Liver (tissue), 9 donors: ENCODE measurements around the gene MARK2. TPM values are rescaled to one million over a fixed set of nuclear protein-coding genes. Genes with fewer than 3 reads are reported as not detected.

Experiments used
- DNase-seq: peaks from one replicate; pipeline ENCODE4 v3.0.0-alpha.2; 2017; ENCODE audit warnings: low spot score
- H3K27ac ChIP-seq, 2 donors: one replicate each; pipeline ENCODE4 v1.7.0; 2013; ENCODE audit warnings: inconsistent platforms in 2 of 2, low read length in 2 of 2, control low read depth in 1 of 2, low read depth in 1 of 2, mild to moderate bottlenecking in 1 of 2
- H3K27me3 ChIP-seq, 4 donors: one replicate each; pipeline versions ENCODE4 v1.6.1 to v1.7.0; 2013; ENCODE audit warnings: low read length in 3 of 4, inconsistent platforms in 1 of 4, mild to moderate bottlenecking in 1 of 4, moderate library complexity in 1 of 4; ENCODE audit not compliant: control insufficient read depth in 4 of 4, insufficient read depth in 4 of 4
- H3K36me3 ChIP-seq, 4 donors: one replicate each; pipeline versions ENCODE4 v1.6.1 to v1.7.0; 2013; ENCODE audit warnings: low read length in 3 of 4, mild to moderate bottlenecking in 3 of 4, low read depth in 1 of 4, moderate library complexity in 1 of 4; ENCODE audit not compliant: control insufficient read depth in 4 of 4, insufficient read depth in 3 of 4
- H3K4me1 ChIP-seq, 4 donors: one replicate each; pipeline versions ENCODE4 v1.6.1 to v1.7.0; 2013; ENCODE audit warnings: low read length in 3 of 4, mild to moderate bottlenecking in 3 of 4, moderate library complexity in 1 of 4; ENCODE audit not compliant: control insufficient read depth in 4 of 4, insufficient read depth in 4 of 4
- H3K4me3 ChIP-seq, 3 donors: one replicate each; pipeline versions ENCODE4 v1.6.1 to v1.7.0; 2013; ENCODE audit warnings: low read length in 3 of 3, control low read depth in 1 of 3, low read depth in 1 of 3, mild to moderate bottlenecking in 1 of 3
- H3K9ac ChIP-seq, 2 donors: one replicate each; pipeline ENCODE4 v1.7.0; 2013; ENCODE audit warnings: low read length in 2 of 2, mild to moderate bottlenecking in 2 of 2, moderate library complexity in 2 of 2, control low read depth in 1 of 2, low read depth in 1 of 2
- H3K9me3 ChIP-seq, 4 donors: one replicate each; pipeline versions ENCODE4 v1.6.1 to v1.7.0; 2013; ENCODE audit warnings: low read length in 3 of 4; ENCODE audit not compliant: control insufficient read depth in 4 of 4
- ATF3 ChIP-seq: IDR thresholded peaks from 2 replicates; pipeline ENCODE4 v1.6.1; 2016; ENCODE audit warnings: antibody characterized with exemption
- CTCF ChIP-seq: fragments of 150-350 bp; IDR thresholded peaks from 2 replicates; pipeline ENCODE4 v1.5.1; 2017; ENCODE audit warnings: improper control_type of control experiment, low read depth, low read length; ENCODE audit not compliant: missing input control
- EGR1 ChIP-seq, 2 donors: IDR thresholded peaks; 2 replicates each; pipeline ENCODE4 v1.6.1; 2016 to 2018; ENCODE audit warnings: antibody characterized with exemption in 2 of 2, low read depth in 2 of 2
- FOXA1 ChIP-seq: IDR thresholded peaks from 2 replicates; pipeline ENCODE4 v1.6.1; 2016; ENCODE audit warnings: antibody characterized with exemption
- FOXA2 ChIP-seq: IDR thresholded peaks from 2 replicates; pipeline ENCODE4 v1.6.1; 2016; ENCODE audit warnings: antibody characterized with exemption
- HNF4A ChIP-seq, 2 donors: conservative IDR thresholded peaks; 2 replicates each; pipeline ENCODE4 v1.6.1; 2016; ENCODE audit warnings: antibody characterized with exemption in 2 of 2, mild to moderate bottlenecking in 2 of 2
- MAX ChIP-seq: IDR thresholded peaks from 2 replicates; pipeline ENCODE4 v1.6.1; 2016; ENCODE audit warnings: antibody characterized with exemption
- NR2F2 ChIP-seq: IDR thresholded peaks from 2 replicates; pipeline ENCODE4 v1.6.1; 2016; ENCODE audit warnings: antibody characterized with exemption
- RAD21 ChIP-seq, 2 donors: IDR thresholded peaks; 2 replicates each; pipeline ENCODE4 v1.6.1; 2016; ENCODE audit warnings: antibody characterized with exemption in 2 of 2, mild to moderate bottlenecking in 2 of 2
- RXRA ChIP-seq, 2 donors: IDR thresholded peaks; 2 replicates each; pipeline ENCODE4 v1.6.1; 2017 to 2018; ENCODE audit warnings: antibody characterized with exemption in 2 of 2, mild to moderate bottlenecking in 1 of 2
- SP1 ChIP-seq: IDR thresholded peaks from 2 replicates; pipeline ENCODE4 v1.6.1; 2018; ENCODE audit warnings: antibody characterized with exemption, mild to moderate bottlenecking
- TAF1 ChIP-seq: conservative IDR thresholded peaks from 2 replicates; pipeline ENCODE4 v1.6.1; 2016; ENCODE audit warnings: antibody characterized with exemption, mild to moderate bottlenecking
- YY1 ChIP-seq: IDR thresholded peaks from 2 replicates; pipeline ENCODE4 v1.6.1; 2016; ENCODE audit warnings: antibody characterized with exemption, mild to moderate bottlenecking
- ZBTB33 ChIP-seq: IDR thresholded peaks from 2 replicates; pipeline ENCODE4 v1.6.1; 2016; ENCODE audit warnings: antibody characterized with exemption
- WGBS: extraction: QIAGEN DNeasy Blood & Tissue Kit; methylation state at CpG from one replicate; pipeline ENCODE4 v1.1.7; 2013; 5-methylcytosine and 5-hydroxymethylcytosine counted together
- polyA plus RNA-seq, 2 donors: library from polyadenylated mRNA; stranded (reverse) in 1 of 2; unstranded in 1 of 2; fragments of 200-250 nt in 1 of 2; fragments of >200 nt in 1 of 2; fragmentation: Nextera tagmentation in 1 of 2; extraction: Ambion mirVana in 1 of 2; gene quantifications; one replicate each; pipeline versions ENCODE4 v1.2.1 to v1.2.3, GENCODE V29; 2013 to 2015
- total RNA-seq, 2 donors: library from RNA; depleted of rRNA; stranded (reverse); fragments of >200 nt; gene quantifications; one replicate each; pipeline ENCODE4 v1.2.3, GENCODE V29; 2014
- donor health status: healthy.
- donor health status: healthy.
- donor health status: healthy.
- donor health status: healthy.
- donor health status: healthy.

The MARK2 gene
- total and polyA plus RNA-seq, 4 donors: 3.4 to 11.6 (median 8.0) TPM

GRCh38 chr11:63835158-63835545, 3.8 kb upstream of the MARK2 start:
- TF ChIP-seq YY1: no peak
- TF ChIP-seq CTCF: no peak
- TF ChIP-seq RXRA (IDR thresholded peaks at IDR 0.05): no peak
- no peak for TF ChIP-seq MAX
- TF ChIP-seq SP1: no peak
- TF ChIP-seq FOXA2: no peak
- TF ChIP-seq NR2F2: no peak
- no peak for TF ChIP-seq FOXA1
- TF ChIP-seq RAD21 (IDR thresholded peaks at IDR 0.05): no peak
- TF ChIP-seq EGR1 (IDR thresholded peaks at IDR 0.05; ENCODE audit: low read depth in 2 of 2): no peak
- TF ChIP-seq TAF1: no peak
- no peak for TF ChIP-seq ATF3
- TF ChIP-seq ZBTB33: no peak
- no peak for TF ChIP-seq HNF4A (conservative IDR thresholded peaks at IDR 0.05)
- Histone ChIP-seq H3K27me3 (no peaks in the 10 kb centered on the region), H3K27ac (no peak overlapping the region), H3K4me1 (peaks cover 2 to 21% (median 15%) of the 10 kb centered on the region in 4 donors), H3K9ac (no peak overlapping the region), H3K36me3 (no peaks in the 10 kb centered on the region), H3K9me3 (no peaks in the 10 kb centered on the region), H3K4me3 (no peak overlapping the region)
- no peak for DNase-seq
- 90% methylated on average over 6 of the region's 6 CpGs for WGBS

GRCh38 chr11:63837027-63837688, 1.8 kb upstream of the MARK2 start:
- Histone ChIP-seq H3K27ac (peak overlapping the region in 1 of 2 donors; percentile 85), H3K4me3 (no peak overlapping the region), H3K27me3 (no peaks in the 10 kb centered on the region), H3K9me3 (no peaks in the 10 kb centered on the region), H3K36me3 (no peaks in the 10 kb centered on the region), H3K9ac (peak overlapping the region in 1 of 2 donors; percentile 40), H3K4me1 (peaks cover 6 to 39% (median 32%) of the 10 kb centered on the region in 4 donors)
- 17% methylated on average over 5 of the region's 5 CpGs for WGBS
- DNase-seq: peak; percentile 77
- TF ChIP-seq RAD21 (IDR thresholded peaks at IDR 0.05) (peak; percentile 98 to 99), ZBTB33 (no peak), CTCF (peak; percentile 91)
